Hindlimb muscle (tissue), 1 donor: Measurements from ENCODE around the gene NOTCH2. TPM values are rescaled to one million over a fixed set of nuclear protein-coding genes. Genes with fewer than 3 reads are reported as not detected.

ENCODE experiments used
- DNase-seq: peaks from one replicate; pipeline ENCODE4 v3.0.0-alpha.2; 2013
- polyA plus RNA-seq: library from polyadenylated mRNA; unstranded; fragments of 120-200 nt; gene quantifications from one replicate; pipeline ENCODE4 v1.2.1, GENCODE V29; 2013; ENCODE audit not compliant: insufficient read length

NOTCH2 gene
- polyA plus RNA-seq, 1 donor, result 42.5 TPM

DNA sequence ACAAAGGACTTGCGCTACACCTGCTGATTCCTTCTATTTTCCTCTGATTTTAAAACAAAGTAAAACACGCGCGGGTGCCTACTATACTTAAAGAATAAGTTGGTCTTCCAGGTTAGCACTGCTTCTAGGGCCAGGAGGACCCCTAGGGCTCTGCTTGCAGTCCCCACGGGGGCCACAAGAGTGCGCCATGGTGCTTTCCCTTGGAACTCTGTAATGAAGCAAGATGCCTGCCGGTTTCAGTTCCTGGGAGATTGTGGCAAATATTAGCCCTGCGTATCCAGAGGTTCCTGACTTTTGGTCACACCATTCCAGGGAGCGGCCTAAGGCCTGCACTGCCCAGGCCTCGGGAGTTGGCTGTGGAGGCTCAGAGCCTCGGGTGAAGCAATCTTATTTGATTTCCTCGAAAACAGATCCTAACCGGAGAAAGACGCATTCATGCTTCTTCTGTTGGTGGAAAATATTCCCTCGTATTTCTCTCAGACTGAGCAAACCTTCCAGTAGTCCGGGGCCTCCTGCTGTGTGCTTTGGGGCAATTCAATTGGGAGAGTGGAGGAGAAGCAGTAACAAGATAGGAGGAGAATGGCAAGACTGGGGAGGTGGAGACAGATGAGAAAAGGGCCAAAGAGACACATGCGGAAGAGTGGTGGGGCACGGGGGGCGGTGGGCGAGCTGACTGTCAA is 198.4 kb downstream of the NOTCH2 start:
- DNase-seq, result peak; percentile 78

DNA sequence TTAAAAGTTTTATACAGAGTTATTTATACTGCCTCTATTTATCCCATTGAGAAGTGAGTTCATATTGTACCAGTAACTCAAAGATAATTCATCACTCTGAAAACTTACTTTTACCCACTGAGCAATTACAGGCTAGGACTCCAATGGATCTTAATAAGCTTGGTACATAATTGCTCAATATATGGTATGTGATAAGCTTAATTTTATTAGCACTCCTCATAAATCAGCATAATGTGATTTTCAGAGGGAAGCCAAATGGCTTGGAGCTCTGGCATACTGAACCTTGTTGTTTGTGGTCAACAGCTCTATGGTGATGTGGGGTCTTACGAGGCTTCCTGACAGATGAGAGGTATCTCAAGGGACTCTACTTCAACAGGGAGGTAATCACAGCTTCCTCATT is 199.5 kb downstream of the NOTCH2 start:
- no peak for DNase-seq

DNA sequence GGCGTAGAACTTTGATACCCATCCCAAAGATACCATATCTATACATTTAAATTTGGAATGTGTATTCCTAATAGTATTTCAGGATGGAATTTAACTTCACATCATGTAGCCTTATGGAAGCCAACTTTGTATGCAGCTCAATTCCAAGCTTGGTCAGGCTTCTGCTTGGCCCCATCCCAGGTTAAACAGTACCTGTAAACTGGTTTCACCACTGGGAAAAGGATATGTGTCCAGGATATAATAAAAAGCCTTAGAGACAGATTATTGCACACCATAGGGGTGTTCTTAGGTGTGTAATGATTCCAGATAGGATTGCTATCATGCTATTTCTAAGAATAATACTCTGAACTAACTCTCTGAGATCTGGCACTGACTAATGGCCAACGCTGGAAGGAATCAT is 201.3 kb downstream of the NOTCH2 start:
- no peak for DNase-seq

DNA sequence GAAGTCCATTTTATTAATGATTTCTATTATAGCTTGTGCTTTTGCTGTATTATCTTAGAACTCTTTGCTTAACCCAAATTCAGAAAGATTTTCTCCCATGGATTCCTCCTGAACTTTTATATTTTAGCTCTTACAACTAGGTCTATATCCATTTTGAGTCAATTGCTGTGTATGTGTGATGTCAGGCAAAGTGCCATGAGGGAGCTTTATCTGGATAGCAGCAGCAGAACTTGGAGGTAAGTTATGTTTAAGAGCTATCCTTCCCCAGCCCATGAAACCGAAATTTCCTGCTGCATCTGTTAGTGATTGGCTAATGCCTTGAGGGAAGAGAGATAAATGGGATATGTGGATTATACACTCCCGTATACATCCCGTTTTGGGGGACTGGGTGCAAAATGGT is 203.0 kb downstream of the NOTCH2 start:
- no peak for DNase-seq

DNA sequence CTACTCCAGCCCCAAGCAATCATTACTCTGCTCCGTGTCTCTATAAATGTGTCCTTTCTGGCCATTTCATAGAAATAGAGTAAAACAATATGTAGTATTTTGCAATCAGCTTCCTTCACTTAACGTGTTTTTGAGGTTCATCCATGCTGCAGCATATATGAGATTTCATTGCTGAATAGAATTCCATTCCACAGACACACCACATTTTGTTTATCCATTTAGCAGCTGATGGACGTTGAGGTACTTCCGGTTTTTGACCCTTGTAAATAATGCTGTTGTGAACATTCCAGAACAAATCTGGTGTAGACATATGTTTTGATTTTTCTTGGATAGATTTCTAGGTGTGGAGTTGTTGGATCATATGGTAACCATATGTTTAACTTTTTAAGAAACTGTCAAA is 203.8 kb downstream of the NOTCH2 start:
- no peak for DNase-seq

DNA sequence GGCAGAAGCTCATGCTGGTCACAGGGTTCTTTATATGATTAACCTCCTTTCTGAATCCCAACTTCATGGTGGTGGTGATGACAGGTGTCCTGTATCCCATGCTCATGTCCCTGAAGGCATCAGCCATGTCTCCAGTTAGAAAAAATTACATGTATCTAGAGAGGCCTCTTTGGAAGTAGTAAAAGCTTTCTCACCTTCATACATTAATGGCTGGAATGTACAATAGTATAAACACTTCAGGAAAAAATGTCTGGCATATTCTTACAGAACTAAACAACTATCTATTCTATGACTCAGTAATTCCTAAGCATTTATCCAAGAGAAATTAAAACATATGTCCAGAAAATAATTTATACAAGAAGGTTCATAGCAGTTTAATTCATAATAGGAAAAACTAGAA is 207.2 kb downstream of the NOTCH2 start:
- DNase-seq, result no peak

Other genes with a start within 250 kb of the NOTCH2 start
- not detected for gene ADAM30, start 173.1 kb downstream of the NOTCH2 start, polyA plus RNA-seq
- 18.3 TPM for gene SEC22B, start 106.9 kb upstream of the NOTCH2 start, polyA plus RNA-seq